Cardiac muscle cell (in vitro differentiated cells and primary cell): ENCODE measurements around the gene CAPN5. TPM values are rescaled to one million over a fixed set of nuclear protein-coding genes. Genes with fewer than 3 reads are reported as not detected.

ENCODE experiments used
- DNase-seq, 2 donors: peaks; one replicate each; pipeline versions ENCODE4 v3.0.0 to v3.0.0-alpha.2; 2010 to 2017; ENCODE audit warnings: low read depth in 1 of 2, low spot score in 1 of 2
- H3K27ac ChIP-seq: fragments of 200-600 bp; sonication (generic); 2 replicates; pipeline ENCODE4 v1.5.1; 2016
- H3K27me3 ChIP-seq: fragments of 200-600 bp; sonication (generic); 2 replicates; pipeline ENCODE4 v1.6.0; 2016; ENCODE audit warnings: control low read depth
- H3K36me3 ChIP-seq: fragments of 200-600 bp; sonication (generic); 2 replicates; pipeline ENCODE4 v1.5.1; 2016; ENCODE audit warnings: control low read depth
- H3K4me1 ChIP-seq: fragments of 200-600 bp; sonication (generic); 2 replicates; pipeline ENCODE4 v1.8.1; 2017; ENCODE audit warnings: low read depth, mild to moderate bottlenecking, mixed run types
- H3K4me3 ChIP-seq: fragments of 200-600 bp; sonication (generic); 2 replicates; pipeline ENCODE4 v1.5.1; 2016; ENCODE audit warnings: mild to moderate bottlenecking
- H3K9me3 ChIP-seq: fragments of 200-600 bp; sonication (generic); 2 replicates; pipeline ENCODE4 v1.5.1; 2017; ENCODE audit warnings: low read depth, mild to moderate bottlenecking, control low read depth
- polyA plus RNA-seq: library from polyadenylated mRNA; unstranded; fragments of >200 nt; fragmentation: Nextera tagmentation; extraction: Ambion mirVana; gene quantifications from 2 replicates; pipeline ENCODE4 v1.2.1, GENCODE V29; 2016
- total RNA-seq: library from RNA; depleted of rRNA; stranded (reverse); fragments of >200 nt; gene quantifications from 2 replicates; pipeline ENCODE4 v1.2.3, GENCODE V29; 2016
- TF ChIP-seq, protein P1 (sequence below): IDR thresholded peaks from 2 replicates; pipeline ENCODE4 v1.5.1; 2012; ENCODE audit warnings: low read depth, mild to moderate bottlenecking, low read length

The CAPN5 gene
- total and polyA plus RNA-seq, 2 experiments from 2014 or later, result 9.8 to 10.0 TPM

DNA sequence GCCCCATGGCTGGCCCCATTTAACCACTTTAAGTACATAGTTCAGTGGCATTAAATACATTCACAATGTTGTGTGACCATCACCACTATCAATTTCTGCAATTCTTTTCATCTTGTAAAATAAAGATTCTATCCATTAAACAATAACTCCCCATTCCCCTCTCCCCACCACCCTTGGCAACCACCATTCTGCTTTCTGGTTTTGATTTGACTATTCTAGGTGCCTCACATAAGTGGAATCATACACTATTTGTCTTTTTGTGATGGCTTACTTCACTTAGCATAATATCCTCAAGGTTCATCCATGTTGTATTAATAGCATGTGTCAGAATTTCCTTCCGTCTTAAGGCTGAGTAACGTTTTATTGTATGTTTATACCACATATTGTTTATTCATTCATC lies 68.3 kb downstream of the CAPN5 start:
- Histone ChIP-seq H3K4me3 (no peak overlapping the region), H3K4me1 (no peaks in the 10 kb centered on the region), H3K36me3 (no peaks in the 10 kb centered on the region), H3K27me3 (no peaks in the 10 kb centered on the region), H3K9me3 (no peaks in the 10 kb centered on the region), H3K27ac (no peak overlapping the region)
- TF ChIP-seq, protein P1, sequence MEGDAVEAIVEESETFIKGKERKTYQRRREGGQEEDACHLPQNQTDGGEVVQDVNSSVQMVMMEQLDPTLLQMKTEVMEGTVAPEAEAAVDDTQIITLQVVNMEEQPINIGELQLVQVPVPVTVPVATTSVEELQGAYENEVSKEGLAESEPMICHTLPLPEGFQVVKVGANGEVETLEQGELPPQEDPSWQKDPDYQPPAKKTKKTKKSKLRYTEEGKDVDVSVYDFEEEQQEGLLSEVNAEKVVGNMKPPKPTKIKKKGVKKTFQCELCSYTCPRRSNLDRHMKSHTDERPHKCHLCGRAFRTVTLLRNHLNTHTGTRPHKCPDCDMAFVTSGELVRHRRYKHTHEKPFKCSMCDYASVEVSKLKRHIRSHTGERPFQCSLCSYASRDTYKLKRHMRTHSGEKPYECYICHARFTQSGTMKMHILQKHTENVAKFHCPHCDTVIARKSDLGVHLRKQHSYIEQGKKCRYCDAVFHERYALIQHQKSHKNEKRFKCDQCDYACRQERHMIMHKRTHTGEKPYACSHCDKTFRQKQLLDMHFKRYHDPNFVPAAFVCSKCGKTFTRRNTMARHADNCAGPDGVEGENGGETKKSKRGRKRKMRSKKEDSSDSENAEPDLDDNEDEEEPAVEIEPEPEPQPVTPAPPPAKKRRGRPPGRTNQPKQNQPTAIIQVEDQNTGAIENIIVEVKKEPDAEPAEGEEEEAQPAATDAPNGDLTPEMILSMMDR, result no peak
- DNase-seq, result no peak

DNA sequence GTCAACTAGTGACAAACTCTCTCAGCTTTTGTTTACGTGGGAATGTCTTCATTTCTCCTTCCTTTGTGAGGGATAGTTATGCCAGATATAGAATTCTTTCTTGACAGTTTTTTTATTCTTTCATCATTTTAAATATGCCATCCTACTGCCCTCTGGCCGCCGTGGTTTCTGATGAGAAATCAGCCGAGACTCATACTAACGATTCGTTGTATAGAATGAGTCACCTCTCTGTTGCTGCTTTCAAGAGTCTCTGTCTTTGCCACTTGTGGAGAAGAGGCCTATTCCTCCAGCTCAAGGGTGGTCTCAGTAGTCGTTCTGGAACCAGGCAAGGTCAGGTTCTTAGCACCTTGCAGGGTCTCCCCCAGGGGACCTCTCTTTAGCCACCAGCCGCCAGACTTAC lies 69.3 kb downstream of the CAPN5 start:
- TF ChIP-seq, protein P1, result no peak
- Histone ChIP-seq H3K27me3 (no peaks in the 10 kb centered on the region), H3K4me3 (no peak overlapping the region), H3K9me3 (no peaks in the 10 kb centered on the region), H3K4me1 (no peaks in the 10 kb centered on the region), H3K36me3 (no peaks in the 10 kb centered on the region), H3K27ac (no peak overlapping the region)
- DNase-seq, result peak in 1 of 2 donors; percentile 45

- no peaks in the 10 kb centered on the region for H3K27me3 ChIP-seq
- H3K36me3 ChIP-seq, result no peaks in the 10 kb centered on the region
- no peak overlapping the region for H3K4me3 ChIP-seq
- no peak overlapping the region for H3K27ac ChIP-seq
- TF ChIP-seq, protein P1, result no peak
- DNase-seq, result no peak
- no peaks in the 10 kb centered on the region for H3K4me1 ChIP-seq
- H3K9me3 ChIP-seq, result no peaks in the 10 kb centered on the region
These were observed 70.1 kb downstream of the CAPN5 start for GRCh38 chr11:77136784-77137420.

- H3K27ac ChIP-seq, result no peak overlapping the region
- H3K4me3 ChIP-seq, result no peak overlapping the region
- DNase-seq, result no peak
- H3K9me3 ChIP-seq, result no peaks in the 10 kb centered on the region
- H3K36me3 ChIP-seq, result no peaks in the 10 kb centered on the region
- TF ChIP-seq, protein P1, result no peak
- no peaks in the 10 kb centered on the region for H3K27me3 ChIP-seq
- no peaks in the 10 kb centered on the region for H3K4me1 ChIP-seq
These were observed 70.7 kb downstream of the CAPN5 start for GRCh38 chr11:77137421-77137820.

GRCh38 chr11:77138106-77138649 lies 71.4 kb downstream of the CAPN5 start:
- TF ChIP-seq, protein P1, result no peak
- H3K4me3 ChIP-seq, result no peak overlapping the region
- H3K27me3 ChIP-seq, result no peaks in the 10 kb centered on the region
- no peaks in the 10 kb centered on the region for H3K9me3 ChIP-seq
- no peaks in the 10 kb centered on the region for H3K4me1 ChIP-seq
- H3K36me3 ChIP-seq, result no peaks in the 10 kb centered on the region
- no peak overlapping the region for H3K27ac ChIP-seq
- no peak for DNase-seq
